GM12874 (cell line): ENCODE results near the gene DHRS3.

ENCODE experiments used
- CTCF ChIP-seq: IDR thresholded peaks from 2 replicates; pipeline ENCODE4 v1.5.1; 2011; ENCODE audit warnings: low read depth, mild to moderate bottlenecking, control low read depth, low read length, moderate library complexity; ENCODE audit not compliant: insufficient read depth

DHRS3 gene

GRCh38 chr1:12599657-12600056 lies 18.4 kb downstream of the DHRS3 start:
- no peak for TF ChIP-seq CTCF

- no peak for TF ChIP-seq CTCF
Observed at GRCh38 chr1:12598974-12599373, 19.0 kb downstream of the DHRS3 start.

DNA sequence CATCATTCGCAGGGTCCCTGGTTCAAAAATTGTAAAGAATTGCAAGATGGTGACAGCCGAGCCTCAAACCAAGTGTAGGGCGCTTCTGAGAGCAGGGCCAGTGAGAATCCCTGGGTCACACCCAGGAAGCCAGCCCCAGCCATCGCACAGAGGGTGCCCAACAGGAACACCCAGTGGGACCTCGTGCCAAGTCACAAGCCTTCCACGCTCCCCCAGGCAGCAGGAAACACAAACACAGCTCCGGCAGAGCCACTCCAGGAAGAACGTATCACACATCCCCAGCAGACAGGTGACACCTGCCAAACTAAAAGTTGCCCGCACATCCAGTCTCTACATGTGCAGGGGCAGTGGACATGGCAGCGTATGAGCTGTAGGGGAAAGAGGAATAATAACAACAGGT lies 20.2 kb downstream of the DHRS3 start:
- no peak for TF ChIP-seq CTCF

- no peak for TF ChIP-seq CTCF
Observed at GRCh38 chr1:12596007-12596821, 21.8 kb downstream of the DHRS3 start.

GRCh38 chr1:12595757-12596006 lies 22.3 kb downstream of the DHRS3 start:
- no peak for TF ChIP-seq CTCF

GRCh38 chr1:12594966-12595756 lies 22.8 kb downstream of the DHRS3 start:
- TF ChIP-seq CTCF, result no peak

GRCh38 chr1:12594490-12594889 lies 23.5 kb downstream of the DHRS3 start:
- TF ChIP-seq CTCF, result no peak
